Measurements from ENCODE around the gene GDF11. TPM values are rescaled to one million over a fixed set of nuclear protein-coding genes. Genes with fewer than 3 reads are reported as not detected.

GDF11 gene
- polyA plus RNA-seq, 1 of the 3 experiments (the other 2 are of a cell fraction) = 9.4 TPM

DNA sequence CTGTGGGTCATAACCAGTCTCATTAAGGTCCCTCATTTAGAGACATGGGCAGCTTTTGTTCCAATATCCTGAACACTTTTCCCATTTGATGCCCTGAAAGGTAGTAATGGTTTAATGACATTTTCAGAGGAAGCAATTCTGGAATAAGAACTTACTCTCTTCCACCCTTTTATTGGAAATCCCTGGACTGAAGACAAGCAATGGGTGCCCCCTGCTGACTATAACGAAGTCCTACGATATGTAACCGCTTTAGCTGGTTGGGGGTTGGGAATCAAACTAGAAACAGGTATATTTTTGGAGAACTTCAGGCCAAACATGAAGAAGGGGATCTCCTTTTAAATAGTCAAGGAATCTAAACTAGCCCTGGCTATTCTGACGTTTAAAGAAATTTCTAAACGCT, 54.1 kb downstream of the GDF11 start (continued):
- TF ChIP-seq RXRA (IDR thresholded peaks at IDR 0.05; ENCODE audit: borderline replicate concordance, low read depth) (no peak), TCF12 (IDR thresholded peaks at IDR 0.05) (no peak), SMC3 (IDR thresholded peaks at IDR 0.05; ENCODE audit: low read depth, low read length) (peak; percentile 68), GATA2 (CRISPR knock-in tag; IDR thresholded peaks at IDR 0.05) (no peak), FOSL2 (IDR thresholded peaks at IDR 0.05; ENCODE audit: borderline replicate concordance, low read depth) (no peak), RAD21 (IDR thresholded peaks at IDR 0.05; ENCODE audit: low read length) (peak; percentile 80), SIN3A (IDR thresholded peaks at IDR 0.05; ENCODE audit: borderline replicate concordance, low read depth, low read length) (no peak), POLR2AphosphoS5 (IDR thresholded peaks at IDR 0.05; ENCODE audit: low read depth, low read length) (no peak), MEF2A (IDR thresholded peaks at IDR 0.05; ENCODE audit: borderline replicate concordance, low read depth) (no peak), GABPA (IDR thresholded peaks at IDR 0.05; ENCODE audit: low read depth) (no peak), FOXM1 (IDR thresholded peaks at IDR 0.05; ENCODE audit: low read depth) (no peak), EZH2phosphoT487 (IDR thresholded peaks at IDR 0.05; ENCODE audit: borderline replicate concordance, low read depth) (no peak), YY1 (IDR thresholded peaks at IDR 0.05; ENCODE audit: low read depth) (no peak), FOXJ3 (CRISPR knock-in tag; IDR thresholded peaks at IDR 0.05) (no peak), JUND (IDR thresholded peaks at IDR 0.05) (no peak)
- TF ChIP-seq, protein P1, sequence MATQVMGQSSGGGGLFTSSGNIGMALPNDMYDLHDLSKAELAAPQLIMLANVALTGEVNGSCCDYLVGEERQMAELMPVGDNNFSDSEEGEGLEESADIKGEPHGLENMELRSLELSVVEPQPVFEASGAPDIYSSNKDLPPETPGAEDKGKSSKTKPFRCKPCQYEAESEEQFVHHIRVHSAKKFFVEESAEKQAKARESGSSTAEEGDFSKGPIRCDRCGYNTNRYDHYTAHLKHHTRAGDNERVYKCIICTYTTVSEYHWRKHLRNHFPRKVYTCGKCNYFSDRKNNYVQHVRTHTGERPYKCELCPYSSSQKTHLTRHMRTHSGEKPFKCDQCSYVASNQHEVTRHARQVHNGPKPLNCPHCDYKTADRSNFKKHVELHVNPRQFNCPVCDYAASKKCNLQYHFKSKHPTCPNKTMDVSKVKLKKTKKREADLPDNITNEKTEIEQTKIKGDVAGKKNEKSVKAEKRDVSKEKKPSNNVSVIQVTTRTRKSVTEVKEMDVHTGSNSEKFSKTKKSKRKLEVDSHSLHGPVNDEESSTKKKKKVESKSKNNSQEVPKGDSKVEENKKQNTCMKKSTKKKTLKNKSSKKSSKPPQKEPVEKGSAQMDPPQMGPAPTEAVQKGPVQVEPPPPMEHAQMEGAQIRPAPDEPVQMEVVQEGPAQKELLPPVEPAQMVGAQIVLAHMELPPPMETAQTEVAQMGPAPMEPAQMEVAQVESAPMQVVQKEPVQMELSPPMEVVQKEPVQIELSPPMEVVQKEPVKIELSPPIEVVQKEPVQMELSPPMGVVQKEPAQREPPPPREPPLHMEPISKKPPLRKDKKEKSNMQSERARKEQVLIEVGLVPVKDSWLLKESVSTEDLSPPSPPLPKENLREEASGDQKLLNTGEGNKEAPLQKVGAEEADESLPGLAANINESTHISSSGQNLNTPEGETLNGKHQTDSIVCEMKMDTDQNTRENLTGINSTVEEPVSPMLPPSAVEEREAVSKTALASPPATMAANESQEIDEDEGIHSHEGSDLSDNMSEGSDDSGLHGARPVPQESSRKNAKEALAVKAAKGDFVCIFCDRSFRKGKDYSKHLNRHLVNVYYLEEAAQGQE (IDR thresholded peaks at IDR 0.05; ENCODE audit: low read depth, low read length) = no peak
- TF ChIP-seq, protein P2, sequence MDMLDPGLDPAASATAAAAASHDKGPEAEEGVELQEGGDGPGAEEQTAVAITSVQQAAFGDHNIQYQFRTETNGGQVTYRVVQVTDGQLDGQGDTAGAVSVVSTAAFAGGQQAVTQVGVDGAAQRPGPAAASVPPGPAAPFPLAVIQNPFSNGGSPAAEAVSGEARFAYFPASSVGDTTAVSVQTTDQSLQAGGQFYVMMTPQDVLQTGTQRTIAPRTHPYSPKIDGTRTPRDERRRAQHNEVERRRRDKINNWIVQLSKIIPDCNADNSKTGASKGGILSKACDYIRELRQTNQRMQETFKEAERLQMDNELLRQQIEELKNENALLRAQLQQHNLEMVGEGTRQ (IDR thresholded peaks at IDR 0.05; ENCODE audit: borderline replicate concordance, low read depth, low read length) = no peak
- TF ChIP-seq, protein P3, sequence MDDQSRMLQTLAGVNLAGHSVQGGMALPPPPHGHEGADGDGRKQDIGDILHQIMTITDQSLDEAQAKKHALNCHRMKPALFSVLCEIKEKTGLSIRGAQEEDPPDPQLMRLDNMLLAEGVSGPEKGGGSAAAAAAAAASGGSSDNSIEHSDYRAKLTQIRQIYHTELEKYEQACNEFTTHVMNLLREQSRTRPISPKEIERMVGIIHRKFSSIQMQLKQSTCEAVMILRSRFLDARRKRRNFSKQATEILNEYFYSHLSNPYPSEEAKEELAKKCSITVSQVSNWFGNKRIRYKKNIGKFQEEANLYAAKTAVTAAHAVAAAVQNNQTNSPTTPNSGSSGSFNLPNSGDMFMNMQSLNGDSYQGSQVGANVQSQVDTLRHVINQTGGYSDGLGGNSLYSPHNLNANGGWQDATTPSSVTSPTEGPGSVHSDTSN (IDR thresholded peaks at IDR 0.05) = no peak

- ChIA-PET POLR2A (no interaction called here), CTCF (interaction anchor here (0.6 to 19.8 kb wide), 20 partner anchors 8 to 141 kb away, joined by 3 to 358 read pairs (median 6); partner anchors contain the start of genes GDF11, ORMDL2 and SARNP)
- no peaks in the 10 kb centered on the region for H3K9me2 ChIP-seq
- WGBS (ENCODE audit: low lambda C conversion rate) = 64% methylated on average over 4 of the region's 4 CpGs
- no peak overlapping the region for H2AFZ ChIP-seq (ENCODE audit: low read depth)
- H4K20me1 ChIP-seq (ENCODE audit: insufficient read depth) = no peaks in the 10 kb centered on the region; the same call in 1 of the 2 replicates
- H3K36me3 ChIP-seq (replicated peaks in 1 of 2; ENCODE audit: control insufficient read depth in 1 of 2, insufficient read depth in 2 of 2, low read length in 1 of 2) = peaks cover 59 to 86% of the 10 kb centered on the region in 2 experiments
- H3K9ac ChIP-seq = no peak overlapping the region
- H3K79me2 ChIP-seq (ENCODE audit: insufficient read depth) = peaks cover 62% of the 10 kb centered on the region
- H3K4me2 ChIP-seq = no peak overlapping the region
- H3K27ac ChIP-seq (ENCODE audit: low read depth in 2 of 2, low read length in 1 of 2) = no peak overlapping the region
- no peak overlapping the region for H3K4me3 ChIP-seq (ENCODE audit: low read depth in 2 of 2, low read length in 1 of 2)
- TF ChIP-seq EP300 (IDR thresholded peaks at IDR 0.05; ENCODE audit: borderline replicate concordance in 1 of 2, low read depth in 1 of 2, low read length in 1 of 2) (no peak), RFX5 (IDR thresholded peaks at IDR 0.05; ENCODE audit: low read length) (no peak), TEAD4 (IDR thresholded peaks at IDR 0.05; ENCODE audit: borderline replicate concordance, insufficient read depth) (no peak), NRF1 (IDR thresholded peaks at IDR 0.05; ENCODE audit: low read depth, low read length) (no peak), POLR2AphosphoS5 (IDR thresholded peaks at IDR 0.05; ENCODE audit: low read depth, low read length) (no peak)
- TF ChIP-seq, protein P4, sequence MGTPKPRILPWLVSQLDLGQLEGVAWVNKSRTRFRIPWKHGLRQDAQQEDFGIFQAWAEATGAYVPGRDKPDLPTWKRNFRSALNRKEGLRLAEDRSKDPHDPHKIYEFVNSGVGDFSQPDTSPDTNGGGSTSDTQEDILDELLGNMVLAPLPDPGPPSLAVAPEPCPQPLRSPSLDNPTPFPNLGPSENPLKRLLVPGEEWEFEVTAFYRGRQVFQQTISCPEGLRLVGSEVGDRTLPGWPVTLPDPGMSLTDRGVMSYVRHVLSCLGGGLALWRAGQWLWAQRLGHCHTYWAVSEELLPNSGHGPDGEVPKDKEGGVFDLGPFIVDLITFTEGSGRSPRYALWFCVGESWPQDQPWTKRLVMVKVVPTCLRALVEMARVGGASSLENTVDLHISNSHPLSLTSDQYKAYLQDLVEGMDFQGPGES (IDR thresholded peaks at IDR 0.05; ENCODE audit: low read depth, low read length) = no peak
- H3K9me3 ChIP-seq = no peaks in the 10 kb centered on the region
- peaks cover 14% of the 10 kb centered on the region for H3F3A ChIP-seq (replicated peaks; ENCODE audit: insufficient read depth)
- no peaks in the 10 kb centered on the region for H3K4me1 ChIP-seq (ENCODE audit: control insufficient read depth in 1 of 2, insufficient read depth in 2 of 2, low read depth in 1 of 2, low read length in 1 of 2)
- no peaks in the 10 kb centered on the region for H3K27me3 ChIP-seq (ENCODE audit: insufficient read depth)
- no peak for DNase-seq
Measured at GRCh38 chr12:55797550-55797949, 54.6 kb downstream of the GDF11 start.

Measured in SK-N-SH (cell line).